ENCODE measurements around the gene MRPL51. TPM values are rescaled to one million over a fixed set of nuclear protein-coding genes. Genes with fewer than 3 reads are reported as not detected.

The MRPL51 gene
- total and polyA plus RNA-seq, 2 of the 8 experiments (the other 6 are each of a cell fraction or from before 2014, with no cell fraction given): 119 to 331 TPM

- Histone ChIP-seq H3K4me1 (replicated peaks in 1 of 4; ENCODE audit: control insufficient read depth in 3 of 4, insufficient read depth in 4 of 4, low read length in 3 of 4) (peaks cover 0 to 19% (median 16%) of the 10 kb centered on the region in 4 experiments; a peak in 6 of 7 replicates), H3K23me2 (ENCODE audit: low read depth, low read length) (peaks cover 16% of the 10 kb centered on the region), H2BK5ac (ENCODE audit: low read depth, low read length) (peak overlapping the region; percentile 100), H4K20me1 (replicated peaks in 1 of 2; ENCODE audit: control insufficient read depth in 1 of 2, insufficient read depth in 2 of 2, low read length in 2 of 2) (peaks cover 5 to 16% of the 10 kb centered on the region in 2 experiments), H4K8ac (ENCODE audit: extremely low read depth, insufficient read depth, low read length) (peak overlapping the region; percentile 99; the same call in 1 of the 2 replicates), H2BK12ac (ENCODE audit: low read depth, low read length) (peak overlapping the region; percentile 87), H3K4ac (replicated peaks; ENCODE audit: insufficient read length, low read depth, low read length) (peak overlapping the region; percentile 3), H3K4me2 (ENCODE audit: insufficient read depth in 1 of 2, low read depth in 2 of 2, low read length in 2 of 2) (peak overlapping the region; percentile 90 to 91), H2BK15ac (ENCODE audit: low read length) (no peak overlapping the region; the same call in 1 of the 2 replicates), H4K91ac (replicated peaks; ENCODE audit: insufficient read length, low read length) (peak overlapping the region; percentile 93), H3K79me1 (ENCODE audit: low read depth, low read length) (no peaks in the 10 kb centered on the region; the same call in 1 of the 2 replicates), H4K5ac (ENCODE audit: insufficient read length, low read depth, low read length) (peak overlapping the region; percentile 89), H3K56ac (replicated peaks; ENCODE audit: insufficient read length, low read depth, low read length) (peak overlapping the region; percentile 83), H3K9me3 (ENCODE audit: insufficient read depth in 2 of 2, low read depth in 1 of 2, low read length in 1 of 2) (no peaks in the 10 kb centered on the region), H3K36me3 (ENCODE audit: control insufficient read depth in 2 of 4, insufficient read depth in 4 of 4, low read length in 3 of 4) (peaks cover 46 to 65% (median 57%) of the 10 kb centered on the region in 4 experiments), H3K79me2 (ENCODE audit: control insufficient read depth in 1 of 2, insufficient read depth in 2 of 2, low read length in 2 of 2) (peaks cover 3 to 28% of the 10 kb centered on the region in 2 experiments; a peak in 3 of 4 replicates), H2AFZ (ENCODE audit: low read length) (no peak overlapping the region), H3K27ac (ENCODE audit: low read depth, low read length) (peak overlapping the region; percentile 98), H3K4me3 (ENCODE audit: extremely low read depth in 1 of 4, insufficient read depth in 2 of 4, low read depth in 3 of 4, low read length in 4 of 4) (peak overlapping the region; percentile 83 to 98 (median 90)), H3K9ac (replicated peaks in 1 of 4; ENCODE audit: extremely low read depth in 1 of 4, low read depth in 3 of 4, low read length in 3 of 4) (peak overlapping the region; percentile 68 to 99 (median 98)), H3K23ac (ENCODE audit: insufficient read length) (no peak overlapping the region), H3K27me3 (replicated peaks in 1 of 4; ENCODE audit: control insufficient read depth in 3 of 4, extremely low read depth in 1 of 4, insufficient read depth in 3 of 4, low read length in 3 of 4) (no peaks in the 10 kb centered on the region), H3K14ac (ENCODE audit: insufficient read length) (no peak overlapping the region), H2BK120ac (replicated peaks; ENCODE audit: low read depth, low read length) (no peak overlapping the region), H2BK20ac (ENCODE audit: low read length) (0 out of 2 replicates have a peak overlapping the region, but pooled peaks have one; percentile 72), H3K18ac (ENCODE audit: extremely low read depth, low read length) (peak overlapping the region; percentile 88), H2AK5ac (ENCODE audit: low read depth, low read length) (peak overlapping the region; percentile 59; the same call in 1 of the 2 replicates)
- DNase-seq (ENCODE audit: low read depth in 1 of 2, low spot score in 2 of 2): peak in 1 of 2 experiments; percentile 81
- ChIA-PET POLR2A (ENCODE audit: partially characterized antibody) (interaction anchor here (0.7 to 14.8 kb wide), 30 partner anchors 6 to 336 kb away, joined by 3 to 188 read pairs (median 6); partner anchors contain the start of genes GAPDH, IFFO1, MRPL51 and NOP2), CTCF (ENCODE audit: partially characterized antibody) (interaction anchor here (0.8 to 3.4 kb wide), 9 partner anchors 9 to 71 kb away, joined by 3 to 17 read pairs (median 3); partner anchors contain the start of genes MRPL51 and NOP2)
- WGBS, 2 experiments (ENCODE audit: extremely low coverage in 1 of 2, insufficient coverage in 1 of 2, insufficient read length in 1 of 2, insufficient replicate concordance in 2 of 2, low coverage in 1 of 2, low lambda C conversion rate in 2 of 2, missing lambda C conversion rate in 1 of 2): 6% methylated on average over 12 of the region's 14 CpGs; no CpG with 5 or more reads in 1 of the 2 experiments
- no peak for FAIRE-seq
- no peak for TF ChIP-seq SIX5 (IDR thresholded peaks at IDR 0.05; ENCODE audit: low read depth, low read length)
- TF ChIP-seq RBBP5 (IDR thresholded peaks at IDR 0.05; ENCODE audit: borderline replicate concordance, low read depth, low read length): 0 out of 2 replicates have a peak, but pooled peaks have one; percentile 36
- no peak for TF ChIP-seq CREB1 (IDR thresholded peaks at IDR 0.05)
- no peak for TF ChIP-seq SP1 (IDR thresholded peaks at IDR 0.05; ENCODE audit: low read depth, low read length)
- no peak for TF ChIP-seq BRCA1 (IDR thresholded peaks at IDR 0.05; ENCODE audit: low read depth, low read length)
- no peak for TF ChIP-seq TEAD4 (IDR thresholded peaks at IDR 0.05; ENCODE audit: low read depth, low read length)
- peak; percentile 80; the same call in 1 of the 2 replicates for TF ChIP-seq POLR2AphosphoS5 (IDR thresholded peaks at IDR 0.05; ENCODE audit: low read depth, low read length)
- TF ChIP-seq SP2 (IDR thresholded peaks at IDR 0.05; ENCODE audit: low read length): no peak
- peak; percentile 1 for TF ChIP-seq TAF1 (IDR thresholded peaks at IDR 0.05; ENCODE audit: low read depth, low read length)
- TF ChIP-seq, protein P1, sequence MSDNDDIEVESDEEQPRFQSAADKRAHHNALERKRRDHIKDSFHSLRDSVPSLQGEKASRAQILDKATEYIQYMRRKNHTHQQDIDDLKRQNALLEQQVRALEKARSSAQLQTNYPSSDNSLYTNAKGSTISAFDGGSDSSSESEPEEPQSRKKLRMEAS (IDR thresholded peaks at IDR 0.05): no peak
- 0 out of 4 replicates have a peak, but pooled peaks of 1 of the 2 experiments have one; percentile 3 for TF ChIP-seq HDAC2 (IDR thresholded peaks at IDR 0.05; ENCODE audit: borderline replicate concordance in 1 of 2, low read depth in 2 of 2, low read length in 2 of 2)
- no peak for TF ChIP-seq GABPA (IDR thresholded peaks at IDR 0.05; ENCODE audit: borderline replicate concordance, insufficient read depth, low read length)
Observed at GRCh38 chr12:6532927-6533652, 40.0 kb upstream of the MRPL51 start.

Data from H1 (cell line).